ENCODE results near the gene GDF7. TPM values are rescaled to one million over a fixed set of nuclear protein-coding genes. Genes with fewer than 3 reads are reported as not detected.

Gene GDF7
- total RNA-seq, 2 experiments from 2014 or later = 0.02 TPM; not detected in 1

DNA sequence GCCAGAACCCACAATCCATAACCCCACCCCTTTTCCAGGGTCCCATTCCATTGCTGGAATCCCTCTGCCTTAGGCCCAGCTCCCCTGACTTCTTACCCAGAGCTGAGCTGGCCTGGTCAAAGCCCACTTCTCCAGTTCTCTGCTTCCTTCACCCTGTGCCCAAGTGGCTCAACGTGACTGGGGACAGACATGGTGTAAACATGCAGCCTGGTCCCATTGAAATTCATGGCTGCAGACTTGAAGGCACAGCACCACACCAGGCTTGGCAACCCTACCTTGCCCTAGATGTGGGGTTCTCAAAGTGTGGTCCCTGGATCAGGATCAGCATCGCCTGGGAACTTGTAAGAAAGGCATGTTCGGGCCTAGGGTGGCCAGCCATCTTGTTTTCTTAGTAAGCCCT lies 19.7 kb upstream of the GDF7 start:
- Mint-ChIP-seq H3K36me3 (ENCODE audit: low read depth) (no peaks in the 10 kb centered on the region), H3K27me3 (no peaks in the 10 kb centered on the region), H3K4me1 (peaks cover 22% of the 10 kb centered on the region), H3K4me3 (no peak overlapping the region), H3K27ac (no peak overlapping the region), H3K9me3 (ENCODE audit: low read depth) (no peaks in the 10 kb centered on the region)
- POLR2A ChIA-PET = no interaction called here
- DNase-seq (no peak), ATAC-seq (no peak)
- intact Hi-C loops (cut with DNase I, micrococcal nuclease) = loop anchor here in 1 of 2 experiments (10.0 kb wide), 1 partner anchor 512 kb away; no protein-coding TSS in a partner anchor
- CTCF ChIA-PET = no interaction called here

DNA sequence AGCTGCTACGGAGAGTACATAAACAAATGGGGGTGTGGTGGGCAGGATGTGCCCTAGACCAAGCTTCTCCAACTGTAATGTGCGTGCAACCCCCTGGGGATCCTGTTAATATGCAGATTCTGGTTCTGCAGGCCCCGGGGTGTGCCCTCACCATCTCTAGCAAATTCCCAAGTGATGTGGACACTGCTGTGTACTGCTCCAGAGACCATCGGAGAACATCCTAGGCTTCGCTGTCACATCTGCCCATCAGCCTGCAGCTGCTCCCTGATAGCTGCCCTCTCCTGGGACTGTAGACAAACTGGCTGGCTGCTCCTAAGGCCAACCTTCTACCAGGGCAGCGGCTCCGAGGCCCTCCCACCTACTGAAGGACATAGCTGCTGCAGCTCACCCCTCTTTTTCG lies 19.2 kb upstream of the GDF7 start:
- POLR2A ChIA-PET = interaction anchor here (0.9 kb wide), 1 partner anchor 201 kb away, joined by 3 read pairs; the partner anchor contains the start of gene RHOB

DNA sequence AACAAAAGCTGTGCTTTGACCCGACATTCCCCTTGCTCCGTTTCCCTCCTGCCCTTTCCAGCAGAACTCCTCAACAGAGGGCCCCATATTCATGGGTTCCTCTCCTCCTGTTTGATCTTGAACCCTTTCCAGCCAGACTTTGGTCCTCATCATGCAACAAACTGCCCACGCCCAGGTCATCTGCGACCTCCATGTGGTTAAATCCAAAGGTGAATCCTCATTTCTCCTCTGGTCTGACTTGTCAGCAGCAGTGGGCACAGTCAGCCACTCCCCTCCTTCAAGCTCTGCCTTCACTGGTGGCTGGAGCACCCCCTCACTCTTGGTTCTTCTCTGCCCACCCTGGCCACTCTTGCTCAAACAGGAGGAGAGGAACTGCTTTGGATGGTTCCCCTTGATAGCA lies 18.7 kb upstream of the GDF7 start:
- H3K36me3 Mint-ChIP-seq (ENCODE audit: low read depth) = no peaks in the 10 kb centered on the region
- no peak overlapping the region for H3K4me3 Mint-ChIP-seq
- no peak for ATAC-seq
- intact Hi-C loops (cut with DNase I, micrococcal nuclease) = loop anchor here in 1 of 2 experiments (10.0 kb wide), 1 partner anchor 513 kb away; no protein-coding TSS in a partner anchor
- H3K4me1 Mint-ChIP-seq = peaks cover 22% of the 10 kb centered on the region
- POLR2A ChIA-PET = interaction anchor here (0.6 to 0.9 kb wide), 2 partner anchors 201 to 543 kb away, joined by 3 read pairs; partner anchors contain the start of gene RHOB
- DNase-seq = no peak
- no peaks in the 10 kb centered on the region for H3K27me3 Mint-ChIP-seq
- CTCF ChIA-PET = interaction anchor here (0.7 to 1.5 kb wide), 3 partner anchors 198 to 204 kb away, joined by 5 to 7 read pairs (median 7); partner anchors contain the start of gene RHOB
- no peak overlapping the region for H3K27ac Mint-ChIP-seq
- H3K9me3 Mint-ChIP-seq (ENCODE audit: low read depth) = no peaks in the 10 kb centered on the region

More for the DNA sequence above, 19.2 kb upstream of the GDF7 start:
- no peaks in the 10 kb centered on the region for H3K27me3 Mint-ChIP-seq
- H3K4me1 Mint-ChIP-seq = peaks cover 22% of the 10 kb centered on the region
- no peaks in the 10 kb centered on the region for H3K9me3 Mint-ChIP-seq (ENCODE audit: low read depth)
- intact Hi-C loops (cut with DNase I, micrococcal nuclease) = loop anchor here in 1 of 2 experiments (10.0 kb wide), 1 partner anchor 513 kb away; no protein-coding TSS in a partner anchor
- CTCF ChIA-PET = interaction anchor here (1.4 to 1.5 kb wide), 2 partner anchors 197 to 201 kb away, joined by 5 to 7 read pairs; partner anchors contain the start of gene RHOB
- H3K4me3 Mint-ChIP-seq = no peak overlapping the region
- no peak for DNase-seq
- H3K27ac Mint-ChIP-seq = no peak overlapping the region
- H3K36me3 Mint-ChIP-seq (ENCODE audit: low read depth) = no peaks in the 10 kb centered on the region
- no peak for ATAC-seq

DNA sequence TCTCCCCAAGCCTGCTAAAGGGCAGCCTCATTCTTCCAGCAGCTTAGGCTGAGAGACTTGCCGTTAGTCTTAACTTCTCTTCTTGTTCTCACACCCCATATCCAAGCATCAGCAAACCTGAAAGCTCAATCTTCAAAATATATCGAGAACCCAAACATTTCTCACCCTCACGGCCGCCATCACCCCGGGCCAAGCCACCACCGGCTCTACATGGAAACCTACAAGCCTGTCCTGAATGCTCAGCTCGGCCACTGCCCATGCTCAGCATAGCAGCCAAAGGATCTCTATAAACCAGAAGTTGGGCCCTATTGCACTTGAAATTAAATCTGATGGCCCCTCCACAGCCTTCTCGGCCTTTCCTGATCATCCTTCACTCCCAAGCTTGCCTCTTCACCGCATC lies 18.1 kb upstream of the GDF7 start:
- Mint-ChIP-seq H3K36me3 (ENCODE audit: low read depth) (no peaks in the 10 kb centered on the region), H3K9me3 (ENCODE audit: low read depth) (no peaks in the 10 kb centered on the region), H3K4me3 (no peak overlapping the region), H3K27me3 (no peaks in the 10 kb centered on the region), H3K27ac (no peak overlapping the region), H3K4me1 (peaks cover 22% of the 10 kb centered on the region)
- ATAC-seq (no peak), DNase-seq (no peak)
- POLR2A ChIA-PET = interaction anchor here (0.6 to 0.9 kb wide), 2 partner anchors 202 to 543 kb away, joined by 3 read pairs; partner anchors contain the start of gene RHOB
- intact Hi-C loops (cut with DNase I, micrococcal nuclease) = loop anchor here in 1 of 2 experiments (10.0 kb wide), 1 partner anchor 514 kb away; no protein-coding TSS in a partner anchor
- CTCF ChIA-PET = interaction anchor here (0.6 to 2.6 kb wide), 5 partner anchors 12 to 205 kb away, joined by 3 to 12 read pairs (median 7); partner anchors contain the start of gene RHOB

DNA sequence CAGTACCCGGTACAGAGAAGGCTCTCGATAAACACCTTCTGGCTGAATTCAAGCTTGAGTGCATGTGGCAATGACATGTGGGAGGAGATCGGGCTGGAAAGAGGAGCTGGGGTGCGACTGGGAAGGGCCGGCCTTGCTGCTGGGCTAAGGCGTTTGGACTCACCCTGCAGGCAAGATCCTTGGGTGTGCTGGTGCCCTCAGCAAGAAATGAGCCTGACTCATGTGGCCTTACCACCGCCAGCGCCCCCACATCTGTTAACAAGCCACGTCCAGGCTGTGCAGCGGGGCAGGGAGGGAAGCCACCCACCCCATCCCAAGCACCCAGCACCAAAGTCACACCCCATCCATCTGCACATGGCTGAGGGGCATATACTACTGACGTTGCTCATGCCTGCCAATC lies 17.4 kb upstream of the GDF7 start:
- intact Hi-C loops (cut with DNase I, micrococcal nuclease) = loop anchor here in 1 of 2 experiments (10.0 kb wide), 1 partner anchor 515 kb away; no protein-coding TSS in a partner anchor
- POLR2A ChIA-PET = interaction anchor here (1.1 kb wide), 1 partner anchor 238 kb away, joined by 3 read pairs; no protein-coding TSS in a partner anchor
- CTCF ChIA-PET = interaction anchor here (0.7 to 2.9 kb wide), 5 partner anchors 150 to 238 kb away, joined by 3 to 12 read pairs (median 5); no protein-coding TSS in a partner anchor

DNA sequence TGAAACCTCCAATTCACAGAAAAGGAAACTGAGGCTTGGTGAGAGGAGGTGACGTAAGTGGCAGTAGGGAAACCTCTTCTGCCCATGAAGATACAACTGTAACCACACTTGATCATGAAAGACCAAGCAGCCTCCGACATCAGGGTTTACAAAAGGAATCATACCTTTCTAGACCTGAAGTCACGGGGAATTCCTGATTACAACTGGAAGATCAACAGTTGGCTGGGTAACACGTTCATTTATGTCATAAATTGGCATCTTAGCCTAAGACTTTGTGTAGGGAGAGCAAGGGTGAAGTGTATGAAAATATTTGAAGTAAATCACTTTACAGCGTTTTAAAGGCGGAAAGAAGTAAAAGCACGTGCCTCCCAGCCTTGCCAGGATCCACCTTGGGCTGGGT lies 17.0 kb upstream of the GDF7 start:
- POLR2A ChIA-PET = interaction anchor here (1.1 to 1.7 kb wide), 3 partner anchors 172 to 239 kb away, joined by 3 to 9 read pairs (median 6); partner anchors contain the start of genes LDAH and RHOB
- CTCF ChIA-PET = interaction anchor here (0.7 to 2.9 kb wide), 13 partner anchors 8 to 324 kb away, joined by 3 to 36 read pairs (median 4); no protein-coding TSS in a partner anchor

More for the DNA sequence above, 17.4 kb upstream of the GDF7 start:
- DNase-seq (no peak), ATAC-seq (no peak)
- H3K4me1 Mint-ChIP-seq = peaks cover 22% of the 10 kb centered on the region
- H3K27ac Mint-ChIP-seq = no peak overlapping the region
- H3K9me3 Mint-ChIP-seq (ENCODE audit: low read depth) = no peaks in the 10 kb centered on the region
- H3K27me3 Mint-ChIP-seq = no peaks in the 10 kb centered on the region
- peak overlapping the region; percentile 78 for H3K4me3 Mint-ChIP-seq
- H3K36me3 Mint-ChIP-seq (ENCODE audit: low read depth) = no peaks in the 10 kb centered on the region

DNA sequence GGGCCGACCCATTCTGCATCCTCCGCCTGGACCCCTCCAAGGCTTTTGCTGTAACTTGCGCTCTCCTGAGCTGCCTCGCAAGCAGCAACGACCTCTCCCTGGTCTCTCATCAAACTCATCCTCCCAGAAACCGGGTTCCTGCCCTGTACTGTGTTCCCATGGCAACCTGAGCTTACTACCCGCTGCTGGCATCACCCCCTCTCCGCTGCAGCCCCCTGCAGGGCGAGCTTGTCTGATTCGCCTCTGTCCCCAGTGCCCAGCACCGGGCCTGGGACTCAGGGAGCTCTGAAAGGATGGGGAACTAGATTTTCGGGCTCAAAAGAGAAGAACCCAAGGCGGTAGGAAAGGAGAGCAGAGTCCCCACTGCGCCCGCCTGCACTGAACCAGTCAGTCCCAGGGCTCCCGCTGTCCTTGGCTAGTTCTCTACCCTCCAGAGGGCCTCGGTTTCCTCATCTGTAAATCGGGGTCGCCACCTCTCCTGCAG lies 16.5 kb upstream of the GDF7 start:
- intact Hi-C loops (cut with DNase I, micrococcal nuclease) = loop anchor here (2.0 to 5.0 kb wide), 5 partner anchors 16 to 1303 kb away; partner anchors contain the start of genes GDF7 (in 1 of the 2), LAPTM4A (in 1 of the 2), TTC32 (in 1 of the 2) and WDR35 (in 1 of the 2)
- H3K9me3 Mint-ChIP-seq (ENCODE audit: low read depth) = no peaks in the 10 kb centered on the region
- H3K4me3 Mint-ChIP-seq = peak overlapping the region; percentile 78
- ATAC-seq (peak; percentile 8), DNase-seq (peak; percentile 43)
- no peaks in the 10 kb centered on the region for H3K36me3 Mint-ChIP-seq (ENCODE audit: low read depth)
- H3K27ac Mint-ChIP-seq = peak overlapping the region; percentile 45
- no peaks in the 10 kb centered on the region for H3K27me3 Mint-ChIP-seq
- CTCF ChIA-PET = interaction anchor here (0.7 to 2.9 kb wide), 19 partner anchors 8 to 325 kb away, joined by 3 to 36 read pairs (median 4); partner anchors contain the start of gene RHOB
- peaks cover 22% of the 10 kb centered on the region for H3K4me1 Mint-ChIP-seq
- POLR2A ChIA-PET = interaction anchor here (1.1 to 1.7 kb wide), 3 partner anchors 172 to 239 kb away, joined by 3 to 9 read pairs (median 6); partner anchors contain the start of genes LDAH and RHOB

More for the DNA sequence above, 17.0 kb upstream of the GDF7 start:
- Mint-ChIP-seq H3K9me3 (ENCODE audit: low read depth) (no peaks in the 10 kb centered on the region), H3K27me3 (no peaks in the 10 kb centered on the region), H3K4me3 (peak overlapping the region; percentile 78), H3K27ac (peak overlapping the region; percentile 45), H3K36me3 (ENCODE audit: low read depth) (no peaks in the 10 kb centered on the region), H3K4me1 (peaks cover 22% of the 10 kb centered on the region)
- no peak for ATAC-seq
- no peak for DNase-seq
- intact Hi-C loops (cut with DNase I, micrococcal nuclease) = loop anchor here (2.0 to 10.0 kb wide), 6 partner anchors 17 to 1303 kb away; partner anchors contain the start of genes GDF7 (in 1 of the 2), LAPTM4A (in 1 of the 2), TTC32 (in 1 of the 2) and WDR35 (in 1 of the 2)

DNA sequence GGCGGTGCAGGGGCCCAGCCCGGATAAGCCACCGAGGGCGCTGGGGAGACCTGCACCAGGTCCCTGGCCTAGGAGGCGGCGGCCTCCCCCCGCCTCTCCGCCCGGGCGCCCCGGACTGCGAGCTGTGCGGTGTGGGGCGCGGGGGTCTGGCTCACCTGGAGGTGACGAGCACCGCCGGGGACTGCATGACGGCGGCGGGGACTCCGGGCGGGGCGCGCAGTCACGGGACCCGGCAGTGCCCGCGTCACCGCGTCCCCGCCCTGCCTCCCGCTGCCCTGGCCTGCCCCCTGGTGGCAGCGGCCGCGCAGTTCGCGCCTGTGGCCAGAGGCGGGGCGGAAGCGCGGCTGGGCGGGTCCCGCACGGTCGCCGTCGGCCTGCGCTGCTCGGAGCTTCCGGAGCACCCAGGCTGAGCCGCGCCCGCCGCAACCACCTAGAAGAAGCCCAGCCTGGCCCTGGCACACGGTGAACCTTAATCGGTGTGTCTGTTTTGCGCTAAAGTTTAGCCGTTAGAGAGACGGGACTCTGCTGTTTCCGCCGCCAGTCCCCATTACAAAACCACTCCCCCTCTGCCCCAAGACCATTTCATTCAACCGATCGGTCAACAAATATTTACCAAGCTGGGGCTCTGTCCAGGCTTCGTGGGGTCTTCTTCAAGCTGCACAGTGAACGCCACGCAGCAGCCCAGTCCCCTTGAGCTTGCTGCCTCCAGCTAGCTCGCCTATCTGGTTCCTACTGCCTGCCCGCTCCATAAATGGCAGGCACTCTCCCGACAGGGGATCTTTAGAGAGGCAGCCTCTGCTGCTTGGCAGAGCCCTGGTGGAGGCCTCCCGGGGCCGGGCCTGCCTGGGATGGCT lies 15.8 kb upstream of the GDF7 start, which contains the start of gene HS1BP3:
TSS of gene HS1BP3 (minus strand) at position 222 of the 854 bp plus-strand sequence. CDS start at position 187, 35 bp downstream.
- peak within 1 kb of the TSS; percentile 78 for H3K4me3 Mint-ChIP-seq
- intact Hi-C loops (cut with DNase I, micrococcal nuclease) = loop anchor here (1.0 to 5.0 kb wide), 9 partner anchors 16 to 1304 kb away; partner anchors contain the start of genes GDF7 (in 1 of the 2), LAPTM4A (in 1 of the 2), PUM2 (in 1 of the 2) and RHOB (in 1 of the 2)
- H3K27me3 Mint-ChIP-seq = no peaks in the 10 kb centered on the region
- H3K9me3 Mint-ChIP-seq (ENCODE audit: low read depth) = no peaks in the 10 kb centered on the region
- peak within 1 kb of the TSS; percentile 86 for H3K27ac Mint-ChIP-seq
- H3K4me1 Mint-ChIP-seq = peaks cover 22% of the 10 kb centered on the region
- DNase-seq (peak; percentile 92), ATAC-seq (peak; percentile 97)
- no peaks in the 10 kb centered on the region for H3K36me3 Mint-ChIP-seq (ENCODE audit: low read depth)
- POLR2A ChIA-PET = interaction anchor here (1.1 to 1.7 kb wide), 3 partner anchors 171 to 240 kb away, joined by 3 to 9 read pairs (median 6); partner anchors contain the start of genes LDAH and RHOB
- CTCF ChIA-PET = interaction anchor here (0.5 to 2.9 kb wide), 24 partner anchors 9 to 416 kb away, joined by 3 to 36 read pairs (median 4); partner anchors contain the start of gene RHOB

DNA sequence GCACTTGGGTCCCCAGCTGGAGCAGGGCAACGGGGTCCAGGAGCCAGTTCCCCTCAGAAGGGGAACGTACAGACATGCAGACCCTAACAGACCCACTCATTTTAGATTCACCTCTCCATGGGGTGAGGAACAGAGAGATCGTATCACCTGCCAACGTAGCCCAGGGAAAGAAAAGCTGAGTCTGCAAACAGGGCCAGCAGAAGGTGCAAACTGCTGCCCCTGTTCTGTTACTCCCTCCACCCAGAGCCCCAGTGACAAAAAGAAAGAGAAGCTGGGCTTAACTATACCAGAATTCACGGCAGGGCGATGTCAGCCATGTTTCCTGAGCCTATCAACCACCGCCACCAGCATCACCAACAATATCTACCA lies 15.2 kb upstream of the GDF7 start:
- H3K36me3 Mint-ChIP-seq (ENCODE audit: low read depth) = no peaks in the 10 kb centered on the region
- H3K27me3 Mint-ChIP-seq = no peaks in the 10 kb centered on the region
- no peaks in the 10 kb centered on the region for H3K9me3 Mint-ChIP-seq (ENCODE audit: low read depth)
- ChIA-PET POLR2A (interaction anchor here (1.7 kb wide), 1 partner anchor 205 kb away, joined by 9 read pairs; the partner anchor contains the start of gene RHOB), CTCF (interaction anchor here (0.5 to 2.9 kb wide), 20 partner anchors 9 to 417 kb away, joined by 3 to 36 read pairs (median 5); partner anchors contain the start of gene RHOB)
- H3K4me1 Mint-ChIP-seq = peaks cover 22% of the 10 kb centered on the region
- no peak for DNase-seq
- H3K4me3 Mint-ChIP-seq = peak overlapping the region; percentile 78
- no peak for ATAC-seq
- intact Hi-C loops (cut with DNase I, micrococcal nuclease) = loop anchor here (1.0 to 5.0 kb wide), 9 partner anchors 15 to 1304 kb away; partner anchors contain the start of genes GDF7 (in 1 of the 2), LAPTM4A (in 1 of the 2), PUM2 (in 1 of the 2) and RHOB (in 1 of the 2)
- peak overlapping the region; percentile 86 for H3K27ac Mint-ChIP-seq

DNA sequence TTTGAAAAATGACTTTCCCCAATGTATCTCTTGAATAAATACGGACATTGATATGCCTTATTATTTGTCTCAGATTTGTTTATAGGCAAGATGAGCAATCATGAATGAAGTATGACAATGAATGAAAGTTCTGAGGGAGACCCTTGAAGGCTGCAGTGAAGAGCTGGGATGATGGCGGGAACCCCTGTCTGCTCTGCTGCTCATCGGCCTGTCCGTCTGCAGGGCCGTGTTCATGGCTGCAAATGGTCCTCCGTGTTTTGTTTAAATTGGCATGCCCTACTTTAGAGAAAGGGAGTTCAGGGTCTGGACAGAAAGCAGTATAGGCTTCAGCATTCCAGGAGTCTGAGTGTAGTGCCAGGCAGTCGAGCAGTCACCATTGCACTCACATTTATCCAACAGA lies 14.8 kb upstream of the GDF7 start:
- H3K9me3 Mint-ChIP-seq (ENCODE audit: low read depth) = no peaks in the 10 kb centered on the region
- peak overlapping the region; percentile 4 for H3K27ac Mint-ChIP-seq
- no peaks in the 10 kb centered on the region for H3K27me3 Mint-ChIP-seq
- H3K4me1 Mint-ChIP-seq = peaks cover 22% of the 10 kb centered on the region
- DNase-seq = no peak
- POLR2A ChIA-PET = no interaction called here
- no peak overlapping the region for H3K4me3 Mint-ChIP-seq
- intact Hi-C loops (cut with DNase I, micrococcal nuclease) = loop anchor here in 1 of 2 experiments (5.0 kb wide), 2 partner anchors 660 to 1305 kb away; partner anchors contain the start of gene WDR35
- ATAC-seq = no peak
- CTCF ChIA-PET = interaction anchor here (0.5 to 2.9 kb wide), 9 partner anchors 8 to 256 kb away, joined by 3 to 36 read pairs (median 7); partner anchors contain the start of gene RHOB
- no peaks in the 10 kb centered on the region for H3K36me3 Mint-ChIP-seq (ENCODE audit: low read depth)

Measured in activated CD4-positive, alpha-beta T cell treated with anti-CD3 and anti-CD28 coated beads for 36 hours (primary cell).